Panc1 (cell line): ENCODE data around the gene GSG1. TPM values are rescaled to one million over a fixed set of nuclear protein-coding genes. Genes with fewer than 3 reads are reported as not detected.

Experiments
- ATAC-seq: fragments of 200-7000 bp; cut with Tn5 transposase; 2 replicates; pipeline ENCODE4 v1.9.1; 2020; ENCODE audit warnings: mild to moderate bottlenecking, moderate library complexity
- BruUV-seq: library from RNA; stranded (reverse); fragments of 400-500 nt; replicated peaks from 2 replicates; lab custom pipeline; 2021; lab: Mats Ljungman, UMichigan
- CTCF ChIA-PET: fragments of 300-600 bp; sonication (Branson Sonifier 250); formaldehyde crosslinking; loops from one replicate; lab custom pipeline; 2022; ENCODE audit warnings: antibody characterized with exemption; lab: Charles Lee
- POLR2A ChIA-PET: fragments of 300-600 bp; sonication (Branson Sonifier 250); formaldehyde crosslinking; loops from one replicate; lab custom pipeline; 2022; ENCODE audit warnings: antibody characterized with exemption; lab: Charles Lee
- DNase-seq: peaks from one replicate; pipeline ENCODE4 v3.0.0-alpha.2; 2010; ENCODE audit warnings: low read depth, low spot score
- H3K27ac ChIP-seq: 2 replicates; pipeline ENCODE4 v1.5.1; 2011; ENCODE audit warnings: mild to moderate bottlenecking, low read length, inconsistent platforms
- H3K27me3 ChIP-seq: fragments of 200-500 bp; sonication (Bioruptor generic); 2 replicates; pipeline ENCODE4 v1.6.0; 2014; ENCODE audit warnings: low read length, inconsistent platforms; ENCODE audit not compliant: control insufficient read depth, insufficient read depth
- H3K36me3 ChIP-seq: fragments of 200-500 bp; sonication (Bioruptor generic); 2 replicates; pipeline ENCODE4 v1.5.1; 2014; ENCODE audit warnings: inconsistent platforms, mild to moderate bottlenecking, low read length, moderate library complexity; ENCODE audit not compliant: control insufficient read depth, insufficient read depth
- H3K4me1 ChIP-seq: 2 replicates; pipeline ENCODE4 v1.5.1; 2011; ENCODE audit warnings: inconsistent platforms, mild to moderate bottlenecking, low read length, moderate library complexity; ENCODE audit not compliant: control insufficient read depth, insufficient read depth
- H3K4me3 ChIP-seq, 2 experiments: 2 replicates each; pipeline ENCODE4 v1.5.1; 2011 to 2012; ENCODE audit warnings: low read depth in 2 of 2, low read length in 2 of 2, mild to moderate bottlenecking in 2 of 2, inconsistent platforms in 1 of 2, moderate library complexity in 1 of 2
- H3K9me3 ChIP-seq: fragments of 200-500 bp; sonication (Bioruptor generic); 2 replicates; pipeline ENCODE4 v1.5.1; 2014; ENCODE audit warnings: low read depth, mild to moderate bottlenecking, inconsistent platforms, low read length, moderate library complexity; ENCODE audit not compliant: control insufficient read depth, insufficient read depth
- POLR2AphosphoS5 ChIP-seq: IDR thresholded peaks from 2 replicates; pipeline ENCODE4 v1.6.1; 2012; ENCODE audit warnings: mild to moderate bottlenecking, low read depth, low read length, moderate library complexity
- REST ChIP-seq, 2 experiments: IDR thresholded peaks; 2 replicates each; pipeline ENCODE4 v1.6.1; 2011 to 2012; ENCODE audit warnings: low read depth in 2 of 2, control low read depth in 1 of 2, low read length in 1 of 2, mild to moderate bottlenecking in 1 of 2, moderate library complexity in 1 of 2; ENCODE audit not compliant: insufficient read depth in 1 of 2
- SIN3A ChIP-seq: IDR thresholded peaks from 2 replicates; pipeline ENCODE4 v1.6.1; 2012; ENCODE audit warnings: low read depth, mild to moderate bottlenecking, low read length, moderate library complexity, borderline replicate concordance; ENCODE audit not compliant: insufficient read depth
- TCF7L2 ChIP-seq: IDR thresholded peaks from 2 replicates; pipeline ENCODE4 v1.6.1; 2011; ENCODE audit warnings: mild to moderate bottlenecking, low read depth, low read length, inconsistent platforms
- in situ Hi-C: cut with HindIII; loops from 2 replicates; pipeline ENCODE4 v1.10.0; 2016; ENCODE audit warnings: low sequenced_read_pairs, low pct_unique_long_range_greater_than_20kb
- intact Hi-C: fragments of 100-400 bp; cut with micrococcal nuclease; formaldehyde crosslinking; loops from one replicate; pipeline ENCODE4 v1.10.0; 2022; ENCODE audit not compliant: unreplicated experiment
- total RNA-seq: library from RNA; stranded (reverse); gene quantifications from one replicate; pipeline ENCODE4 v1.2.1, GENCODE V29; 2021; ENCODE audit not compliant: unreplicated experiment
- TF ChIP-seq, protein P1 (sequence below): fragments of 450-650 bp; IDR thresholded peaks from 2 replicates; pipeline ENCODE4 v1.5.1; 2017; ENCODE audit warnings: mild to moderate bottlenecking

GSG1 gene
- total RNA-seq, 1 experiment from 2014 or later = not detected

DNA sequence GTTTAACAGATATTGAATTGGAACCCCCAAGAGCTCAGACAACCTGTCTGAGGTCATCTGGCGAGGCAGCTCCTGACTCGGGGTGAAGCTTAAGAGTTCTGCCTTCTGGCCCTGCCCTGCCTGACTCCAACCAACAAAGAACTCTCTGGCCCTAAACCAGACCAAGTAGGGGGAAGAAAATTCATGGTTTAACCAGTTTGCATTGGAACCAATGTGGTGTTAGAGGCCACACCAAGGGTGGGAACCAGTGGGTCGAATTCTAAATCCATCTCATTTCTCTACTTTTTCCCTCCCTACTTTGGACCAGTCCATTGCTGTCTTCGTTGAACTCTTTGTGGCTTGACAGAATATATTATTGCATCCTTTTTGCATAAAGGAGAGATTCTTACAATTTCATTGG, 30.4 kb upstream of the GSG1 start:
- Histone ChIP-seq H3K27me3 (no peaks in the 10 kb centered on the region), H3K4me3 (no peak overlapping the region), H3K27ac (no peak overlapping the region), H3K36me3 (no peaks in the 10 kb centered on the region), H3K9me3 (no peaks in the 10 kb centered on the region), H3K4me1 (peaks cover 4% of the 10 kb centered on the region)
- ChIA-PET POLR2A (no interaction called here), CTCF (no interaction called here)
- ATAC-seq = no peak
- intact Hi-C loops (no loop called here), in situ Hi-C loops (no loop called here)
- no peak for DNase-seq
- TF ChIP-seq, protein P1, sequence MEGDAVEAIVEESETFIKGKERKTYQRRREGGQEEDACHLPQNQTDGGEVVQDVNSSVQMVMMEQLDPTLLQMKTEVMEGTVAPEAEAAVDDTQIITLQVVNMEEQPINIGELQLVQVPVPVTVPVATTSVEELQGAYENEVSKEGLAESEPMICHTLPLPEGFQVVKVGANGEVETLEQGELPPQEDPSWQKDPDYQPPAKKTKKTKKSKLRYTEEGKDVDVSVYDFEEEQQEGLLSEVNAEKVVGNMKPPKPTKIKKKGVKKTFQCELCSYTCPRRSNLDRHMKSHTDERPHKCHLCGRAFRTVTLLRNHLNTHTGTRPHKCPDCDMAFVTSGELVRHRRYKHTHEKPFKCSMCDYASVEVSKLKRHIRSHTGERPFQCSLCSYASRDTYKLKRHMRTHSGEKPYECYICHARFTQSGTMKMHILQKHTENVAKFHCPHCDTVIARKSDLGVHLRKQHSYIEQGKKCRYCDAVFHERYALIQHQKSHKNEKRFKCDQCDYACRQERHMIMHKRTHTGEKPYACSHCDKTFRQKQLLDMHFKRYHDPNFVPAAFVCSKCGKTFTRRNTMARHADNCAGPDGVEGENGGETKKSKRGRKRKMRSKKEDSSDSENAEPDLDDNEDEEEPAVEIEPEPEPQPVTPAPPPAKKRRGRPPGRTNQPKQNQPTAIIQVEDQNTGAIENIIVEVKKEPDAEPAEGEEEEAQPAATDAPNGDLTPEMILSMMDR = no peak
- BruUV-seq = no TSS peak

GRCh38 chr12:13130981-13131380, 27.5 kb upstream of the GSG1 start:
- TF ChIP-seq SIN3A (no peak), POLR2AphosphoS5 (no peak), REST (IDR thresholded peaks at IDR 0.05; ENCODE audit: insufficient read depth in 1 of 2, low read depth in 2 of 2, low read length in 1 of 2) (no peak), TCF7L2 (no peak)
- TF ChIP-seq, protein P1 = no peak
- ATAC-seq (no peak), DNase-seq (no peak)
- H3K36me3 ChIP-seq = no peaks in the 10 kb centered on the region
- no peak overlapping the region for H3K4me3 ChIP-seq
- H3K4me1 ChIP-seq = peaks cover 16% of the 10 kb centered on the region
- H3K27ac ChIP-seq = no peak overlapping the region; the same call in 1 of the 2 replicates
- H3K27me3 ChIP-seq = no peaks in the 10 kb centered on the region
- H3K9me3 ChIP-seq = no peaks in the 10 kb centered on the region
- intact Hi-C loops (no loop called here), in situ Hi-C loops (no loop called here)
- ChIA-PET POLR2A (no interaction called here), CTCF (no interaction called here)
- no TSS peak for BruUV-seq
